ENCODE results near the gene OR6V1.

Gene OR6V1

DNA sequence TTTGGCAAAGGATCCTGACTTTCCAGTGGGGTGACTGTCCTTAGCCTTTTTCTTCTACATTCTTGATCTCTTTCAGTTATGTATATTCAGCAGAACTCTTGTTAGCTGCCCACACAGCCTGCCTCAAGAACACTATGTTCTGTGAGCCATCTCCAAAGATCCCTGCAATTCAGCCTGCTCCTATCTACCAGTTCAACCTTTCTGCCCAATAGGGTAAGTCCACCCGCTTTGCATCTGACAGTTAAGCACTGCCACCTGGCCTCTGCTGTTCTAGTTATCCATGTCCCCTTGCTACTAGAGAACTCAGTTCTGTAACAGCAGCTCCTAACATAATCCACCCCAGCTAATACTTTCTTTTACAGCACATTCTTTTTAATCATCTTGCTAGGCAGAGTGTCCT lies 38.7 kb upstream of the OR6V1 start:
- DNase-seq (ENCODE audit: low spot score) = no peak
- TF ChIP-seq, protein P1, sequence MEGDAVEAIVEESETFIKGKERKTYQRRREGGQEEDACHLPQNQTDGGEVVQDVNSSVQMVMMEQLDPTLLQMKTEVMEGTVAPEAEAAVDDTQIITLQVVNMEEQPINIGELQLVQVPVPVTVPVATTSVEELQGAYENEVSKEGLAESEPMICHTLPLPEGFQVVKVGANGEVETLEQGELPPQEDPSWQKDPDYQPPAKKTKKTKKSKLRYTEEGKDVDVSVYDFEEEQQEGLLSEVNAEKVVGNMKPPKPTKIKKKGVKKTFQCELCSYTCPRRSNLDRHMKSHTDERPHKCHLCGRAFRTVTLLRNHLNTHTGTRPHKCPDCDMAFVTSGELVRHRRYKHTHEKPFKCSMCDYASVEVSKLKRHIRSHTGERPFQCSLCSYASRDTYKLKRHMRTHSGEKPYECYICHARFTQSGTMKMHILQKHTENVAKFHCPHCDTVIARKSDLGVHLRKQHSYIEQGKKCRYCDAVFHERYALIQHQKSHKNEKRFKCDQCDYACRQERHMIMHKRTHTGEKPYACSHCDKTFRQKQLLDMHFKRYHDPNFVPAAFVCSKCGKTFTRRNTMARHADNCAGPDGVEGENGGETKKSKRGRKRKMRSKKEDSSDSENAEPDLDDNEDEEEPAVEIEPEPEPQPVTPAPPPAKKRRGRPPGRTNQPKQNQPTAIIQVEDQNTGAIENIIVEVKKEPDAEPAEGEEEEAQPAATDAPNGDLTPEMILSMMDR (IDR thresholded peaks at IDR 0.05; ENCODE audit: extremely low read depth, missing control alignments) = no peak

DNA sequence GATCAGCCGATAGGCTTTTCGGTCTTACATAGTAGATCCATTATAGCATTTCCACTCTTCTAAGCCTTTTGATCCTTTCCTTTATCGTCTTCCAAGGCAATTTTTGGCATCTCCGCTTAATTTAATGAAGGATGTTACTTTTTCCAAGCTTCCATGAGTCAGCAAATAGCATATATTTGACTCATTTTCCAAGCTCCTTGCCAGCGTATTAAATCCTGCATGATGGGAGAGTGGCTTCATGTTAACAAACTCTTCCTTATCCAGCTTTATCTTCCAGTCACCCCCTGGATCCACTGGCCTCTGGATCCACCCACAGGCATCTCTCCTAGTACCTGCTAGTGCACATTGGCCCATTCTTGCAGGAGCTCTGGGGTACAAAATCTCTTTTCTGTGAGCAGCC lies 38.2 kb upstream of the OR6V1 start:
- TF ChIP-seq, protein P1 (IDR thresholded peaks at IDR 0.05; ENCODE audit: extremely low read depth, missing control alignments) = no peak
- no peak for DNase-seq (ENCODE audit: low spot score)

DNA sequence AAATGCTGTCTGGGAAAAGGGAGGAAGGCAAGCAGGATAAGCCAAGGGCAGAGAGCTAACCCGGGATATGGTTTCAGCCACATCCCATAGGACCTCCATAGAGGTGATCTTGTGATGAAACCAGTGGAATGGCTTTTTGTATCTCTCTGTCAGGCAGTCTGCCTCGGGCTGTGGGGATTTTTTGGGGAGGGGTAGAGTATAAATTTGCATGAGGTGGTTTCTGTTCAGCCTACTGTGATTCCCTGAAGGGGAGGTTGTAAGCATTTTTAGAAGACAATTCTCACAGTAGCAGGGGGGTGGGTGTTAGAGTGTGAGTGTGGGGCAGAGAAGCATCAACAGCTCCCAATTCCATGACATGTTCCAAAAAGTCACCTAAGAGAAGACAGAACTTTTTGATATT lies 37.1 kb upstream of the OR6V1 start:
- TF ChIP-seq, protein P1 (IDR thresholded peaks at IDR 0.05; ENCODE audit: extremely low read depth, missing control alignments) = no peak
- DNase-seq (ENCODE audit: low spot score) = peak; percentile 31

DNA sequence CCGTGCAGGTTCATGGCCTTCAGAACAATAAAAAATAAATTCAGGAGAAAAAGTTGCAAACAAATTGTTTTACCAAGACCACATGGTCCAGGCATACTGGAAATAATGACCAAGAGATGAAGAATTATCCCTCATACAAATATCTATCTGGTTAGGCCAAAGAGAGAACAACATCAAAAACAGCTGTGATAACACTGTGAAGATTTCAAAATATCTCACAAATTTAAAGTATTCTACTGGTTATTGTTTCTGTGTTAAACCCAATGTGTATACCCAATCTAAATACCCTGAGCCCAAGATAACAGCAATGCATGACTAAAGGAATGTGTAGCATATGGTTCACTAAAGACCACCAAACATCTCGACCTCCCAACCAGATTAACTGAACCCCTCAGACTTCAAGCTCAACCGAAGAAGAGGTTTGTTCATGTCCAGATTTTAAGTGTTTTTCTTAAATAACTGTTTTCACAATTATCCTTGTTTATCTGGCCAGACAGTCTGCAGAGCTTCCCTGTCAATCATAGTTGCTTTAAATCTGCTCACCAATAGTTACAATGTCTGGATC lies 36.1 kb upstream of the OR6V1 start:
- TF ChIP-seq, protein P1 (IDR thresholded peaks at IDR 0.05; ENCODE audit: extremely low read depth, missing control alignments) = no peak

DNA sequence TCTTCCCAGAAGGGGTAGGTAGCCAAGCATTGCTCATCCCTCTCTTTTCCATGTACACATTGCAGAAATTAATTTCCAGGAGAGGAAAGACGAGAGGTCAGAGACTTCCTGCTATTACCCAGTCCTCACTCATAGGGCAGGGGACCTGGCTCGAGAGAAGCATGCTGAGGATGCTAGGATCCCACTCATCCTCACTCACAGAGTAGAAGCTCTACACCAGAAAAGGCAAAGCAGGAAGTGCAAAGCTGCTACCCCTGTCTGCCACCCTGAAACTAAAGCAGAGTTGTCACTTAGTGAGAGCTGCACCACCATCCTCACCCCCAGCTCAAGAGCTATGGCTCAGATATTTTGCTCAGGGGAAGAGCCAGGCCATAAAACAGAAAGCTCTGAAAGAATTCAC lies 35.1 kb upstream of the OR6V1 start:
- TF ChIP-seq, protein P1 (IDR thresholded peaks at IDR 0.05; ENCODE audit: extremely low read depth, missing control alignments) = no peak
- no peak for DNase-seq (ENCODE audit: low spot score)

More for the DNA sequence above, 36.1 kb upstream of the OR6V1 start:
- DNase-seq (ENCODE audit: low spot score) = no peak

DNA sequence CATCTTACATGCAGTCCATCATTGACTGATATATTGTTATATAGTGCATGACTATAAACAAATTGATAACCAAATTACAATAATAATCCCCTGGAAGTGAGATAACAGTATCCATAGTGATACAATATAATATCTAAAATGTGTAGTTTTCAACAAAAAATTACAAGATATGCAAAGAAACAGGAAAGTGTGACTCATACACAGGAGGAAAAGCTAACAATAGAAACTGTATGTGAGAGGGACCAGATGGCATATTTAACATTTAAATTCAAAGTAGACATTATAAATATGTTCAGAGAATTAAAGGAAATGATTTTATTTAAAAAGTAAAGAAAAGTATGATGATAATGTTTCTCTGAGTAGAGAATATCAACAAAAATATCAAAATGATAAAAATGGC lies 33.2 kb upstream of the OR6V1 start:
- no peak for DNase-seq (ENCODE audit: low spot score)

DNA sequence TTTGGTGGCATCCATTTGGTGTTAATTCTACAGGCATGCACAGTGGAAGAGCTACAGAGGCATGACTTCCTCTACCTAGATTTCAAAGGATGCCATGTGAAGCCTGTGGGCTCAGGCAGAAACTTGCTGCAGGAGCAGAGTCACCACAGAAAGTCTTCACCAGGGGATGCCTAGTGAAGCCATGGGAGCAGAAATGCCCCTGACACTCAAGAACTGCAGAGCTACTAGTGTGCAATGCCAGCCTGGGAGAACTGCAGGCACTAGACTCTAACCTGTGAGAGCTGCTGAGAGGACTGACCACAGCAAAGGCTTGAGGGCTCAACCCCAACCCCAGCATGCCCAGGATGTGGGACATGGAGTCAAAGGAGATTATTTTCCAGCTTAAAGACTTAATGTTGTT lies 29.1 kb upstream of the OR6V1 start:
- TF ChIP-seq, protein P1 (IDR thresholded peaks at IDR 0.05; ENCODE audit: extremely low read depth, missing control alignments) = no peak

More for the DNA sequence above, 33.2 kb upstream of the OR6V1 start:
- TF ChIP-seq, protein P1 (IDR thresholded peaks at IDR 0.05; ENCODE audit: extremely low read depth, missing control alignments) = no peak

More for the DNA sequence above, 29.1 kb upstream of the OR6V1 start:
- no peak for DNase-seq (ENCODE audit: low spot score)
